ENCODE measurements around the gene CLCN7. TPM values are rescaled to one million over a fixed set of nuclear protein-coding genes. Genes with fewer than 3 reads are reported as not detected.

The CLCN7 gene
- total and polyA plus RNA-seq, 4 donors: 61.1 to 119 (median 88.0) TPM

DNA sequence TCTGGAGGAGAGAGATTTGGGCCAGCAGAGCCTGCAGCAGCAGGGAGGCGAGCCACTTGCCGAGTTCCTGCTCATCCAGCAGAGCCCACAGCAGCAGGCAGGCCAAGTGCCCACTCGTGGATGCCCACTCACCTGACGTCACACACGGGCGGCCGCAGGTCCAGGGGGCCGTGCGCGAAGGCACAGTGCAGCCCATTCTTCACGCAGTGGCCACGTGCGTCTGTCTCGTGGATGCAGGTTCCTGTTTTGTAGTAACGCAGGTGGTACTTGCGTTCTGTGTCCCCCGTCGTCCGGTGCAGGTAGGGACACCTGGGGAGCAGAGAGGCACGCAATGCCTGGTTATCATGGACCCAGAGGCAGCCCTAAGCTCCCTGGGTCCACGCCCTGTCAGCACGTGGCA lies 71.8 kb downstream of the CLCN7 start:
- Histone ChIP-seq H3K9me3 (ENCODE audit: control insufficient read depth in 4 of 4, insufficient read depth in 3 of 4, low read length in 3 of 4) (no peaks in the 10 kb centered on the region), H3K9ac (ENCODE audit: insufficient read depth in 1 of 2, low read length in 2 of 2) (no peak overlapping the region), H3K27me3 (ENCODE audit: control insufficient read depth in 3 of 3, insufficient read depth in 3 of 3, low read length in 2 of 3) (no peaks in the 10 kb centered on the region), H3K4me1 (ENCODE audit: control insufficient read depth in 5 of 5, insufficient read depth in 5 of 5, low read length in 5 of 5) (peaks cover 0 to 4% (median 0%) of the 10 kb centered on the region in 5 donors), H3K27ac (ENCODE audit: low read depth in 1 of 2, low read length in 1 of 2) (no peak overlapping the region), H3K4me3 (no peak overlapping the region), H3K36me3 (ENCODE audit: control insufficient read depth in 4 of 4, insufficient read depth in 4 of 4, low read length in 4 of 4) (peaks cover 0 to 47% (median 23%) of the 10 kb centered on the region in 4 donors)
- DNase-seq: no peak
- TF ChIP-seq, protein P1, sequence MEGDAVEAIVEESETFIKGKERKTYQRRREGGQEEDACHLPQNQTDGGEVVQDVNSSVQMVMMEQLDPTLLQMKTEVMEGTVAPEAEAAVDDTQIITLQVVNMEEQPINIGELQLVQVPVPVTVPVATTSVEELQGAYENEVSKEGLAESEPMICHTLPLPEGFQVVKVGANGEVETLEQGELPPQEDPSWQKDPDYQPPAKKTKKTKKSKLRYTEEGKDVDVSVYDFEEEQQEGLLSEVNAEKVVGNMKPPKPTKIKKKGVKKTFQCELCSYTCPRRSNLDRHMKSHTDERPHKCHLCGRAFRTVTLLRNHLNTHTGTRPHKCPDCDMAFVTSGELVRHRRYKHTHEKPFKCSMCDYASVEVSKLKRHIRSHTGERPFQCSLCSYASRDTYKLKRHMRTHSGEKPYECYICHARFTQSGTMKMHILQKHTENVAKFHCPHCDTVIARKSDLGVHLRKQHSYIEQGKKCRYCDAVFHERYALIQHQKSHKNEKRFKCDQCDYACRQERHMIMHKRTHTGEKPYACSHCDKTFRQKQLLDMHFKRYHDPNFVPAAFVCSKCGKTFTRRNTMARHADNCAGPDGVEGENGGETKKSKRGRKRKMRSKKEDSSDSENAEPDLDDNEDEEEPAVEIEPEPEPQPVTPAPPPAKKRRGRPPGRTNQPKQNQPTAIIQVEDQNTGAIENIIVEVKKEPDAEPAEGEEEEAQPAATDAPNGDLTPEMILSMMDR (IDR thresholded peaks at IDR 0.05; ENCODE audit: control extremely low read depth, extremely low read depth): no peak
- WGBS, 2 donors: 94 to 96% methylated on average over 22 of the region's 22 CpGs
- no peak for ATAC-seq (ENCODE audit: insufficient read depth, low FRiP score)

DNA sequence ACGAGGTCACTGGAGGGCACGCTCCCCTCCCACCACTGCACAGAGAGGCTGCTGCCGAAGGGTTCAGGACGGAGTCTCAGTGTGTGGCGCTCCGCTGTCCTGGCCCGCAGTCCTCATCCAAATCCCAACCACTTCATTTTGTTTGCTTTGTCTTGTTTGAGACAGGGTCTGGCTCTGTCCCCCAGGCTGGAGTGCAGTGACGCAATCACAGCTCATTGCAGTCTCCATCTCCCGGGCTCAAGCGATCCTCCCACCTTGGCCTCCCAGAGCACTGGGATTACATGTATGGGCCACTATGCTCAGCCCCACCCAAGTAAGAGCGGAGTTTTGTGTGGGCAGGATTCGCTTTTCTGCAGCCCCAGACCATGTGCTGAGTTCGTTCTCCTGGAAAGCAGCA lies 73.1 kb downstream of the CLCN7 start:
- Histone ChIP-seq H3K9ac (ENCODE audit: insufficient read depth in 1 of 2, low read length in 2 of 2) (no peak overlapping the region), H3K36me3 (ENCODE audit: control insufficient read depth in 4 of 4, insufficient read depth in 4 of 4, low read length in 4 of 4) (peaks cover 0 to 51% (median 26%) of the 10 kb centered on the region in 4 donors), H3K27me3 (ENCODE audit: control insufficient read depth in 3 of 3, insufficient read depth in 3 of 3, low read length in 2 of 3) (no peaks in the 10 kb centered on the region), H3K4me1 (ENCODE audit: control insufficient read depth in 5 of 5, insufficient read depth in 5 of 5, low read length in 5 of 5) (no peaks in the 10 kb centered on the region), H3K4me3 (no peak overlapping the region), H3K27ac (ENCODE audit: low read depth in 1 of 2, low read length in 1 of 2) (no peak overlapping the region), H3K9me3 (ENCODE audit: control insufficient read depth in 4 of 4, insufficient read depth in 3 of 4, low read length in 3 of 4) (no peaks in the 10 kb centered on the region)
- ATAC-seq (ENCODE audit: insufficient read depth, low FRiP score): no peak
- TF ChIP-seq, protein P1 (IDR thresholded peaks at IDR 0.05; ENCODE audit: control extremely low read depth, extremely low read depth): no peak
- WGBS, 2 donors: 90 to 93% methylated on average over 13 of the region's 13 CpGs
- DNase-seq: no peak

DNA sequence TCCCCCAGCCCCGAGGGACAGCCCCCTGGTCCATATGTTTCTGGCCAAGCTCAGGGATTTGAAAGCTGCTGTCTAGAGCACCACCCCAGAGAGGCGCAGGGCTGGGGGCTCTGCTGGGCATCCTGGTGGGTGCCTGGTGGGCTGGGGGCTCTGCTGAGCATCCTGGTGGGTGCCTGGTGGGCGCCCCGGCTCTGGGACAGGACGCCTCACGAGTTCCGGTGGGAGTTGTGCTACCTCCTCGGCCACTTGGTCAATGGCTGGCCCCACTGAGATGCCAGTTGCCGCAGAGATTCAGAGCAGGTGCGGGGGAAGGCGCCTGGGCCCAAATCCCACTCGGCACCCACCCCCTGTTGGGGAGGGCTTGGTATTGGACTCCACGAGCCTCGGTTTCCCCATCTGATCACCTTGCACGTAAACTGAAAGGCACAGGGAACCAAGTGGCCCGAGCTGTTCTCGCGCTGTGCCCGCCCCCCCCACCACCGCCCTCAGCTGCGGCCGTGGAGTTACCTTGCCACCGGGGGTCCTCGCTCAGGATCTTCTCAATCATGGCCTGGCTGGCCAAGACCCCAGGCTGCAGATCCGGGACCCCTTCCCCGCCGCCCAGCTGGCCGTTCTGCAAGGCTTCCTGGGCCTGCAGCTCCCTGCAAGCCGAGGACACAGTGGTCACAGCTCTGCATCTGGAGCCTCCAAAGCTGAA lies 73.6 kb downstream of the CLCN7 start:
- Histone ChIP-seq H3K4me1 (ENCODE audit: control insufficient read depth in 5 of 5, insufficient read depth in 5 of 5, low read length in 5 of 5) (no peaks in the 10 kb centered on the region), H3K27me3 (ENCODE audit: control insufficient read depth in 3 of 3, insufficient read depth in 3 of 3, low read length in 2 of 3) (no peaks in the 10 kb centered on the region), H3K9me3 (ENCODE audit: control insufficient read depth in 4 of 4, insufficient read depth in 3 of 4, low read length in 3 of 4) (no peaks in the 10 kb centered on the region), H3K36me3 (ENCODE audit: control insufficient read depth in 4 of 4, insufficient read depth in 4 of 4, low read length in 4 of 4) (peaks cover 0 to 51% (median 26%) of the 10 kb centered on the region in 4 donors), H3K4me3 (no peak overlapping the region), H3K9ac (ENCODE audit: insufficient read depth in 1 of 2, low read length in 2 of 2) (no peak overlapping the region), H3K27ac (ENCODE audit: low read depth in 1 of 2, low read length in 1 of 2) (no peak overlapping the region)
- no peak for DNase-seq
- ATAC-seq (ENCODE audit: insufficient read depth, low FRiP score): no peak
- 94% methylated on average over 29 of the region's 29 CpGs for WGBS, 2 donors
- TF ChIP-seq, protein P1 (IDR thresholded peaks at IDR 0.05; ENCODE audit: control extremely low read depth, extremely low read depth): no peak

Data from lung (tissue), 12 donors.